ENCODE measurements around the gene RNF130. TPM values are rescaled to one million over a fixed set of nuclear protein-coding genes. Genes with fewer than 3 reads are reported as not detected.
A peak's percentile ranks its signal among the peaks of the same experiment; 100 is the strongest.

RNF130 gene
- total RNA-seq, 1 donor from 2014 or later = 183 TPM

- H3K36me3 ChIP-seq = no peaks in the 10 kb centered on the region
- H3K27me3 ChIP-seq = peaks cover 5% of the 10 kb centered on the region
- no peak overlapping the region for H3K27ac Mint-ChIP-seq
- H3K36me3 Mint-ChIP-seq = peaks cover 12% of the 10 kb centered on the region
- peaks cover 5% of the 10 kb centered on the region for H3K79me2 ChIP-seq (ENCODE audit: low read depth)
- H3K4me3 Mint-ChIP-seq = peak overlapping the region; percentile 75
- no peaks in the 10 kb centered on the region for H3K9me3 ChIP-seq (ENCODE audit: low read depth)
- no peaks in the 10 kb centered on the region for H3K9me3 Mint-ChIP-seq
- H3K4me1 Mint-ChIP-seq = peaks cover 5% of the 10 kb centered on the region
- peaks cover 6% of the 10 kb centered on the region for H3K4me1 ChIP-seq
- H2AFZ ChIP-seq (replicated peaks) = no peak overlapping the region
- H3K4me2 ChIP-seq = no peak overlapping the region
- no peak overlapping the region for H3K27ac ChIP-seq
- no peaks in the 10 kb centered on the region for H3K27me3 Mint-ChIP-seq (ENCODE audit: insufficient read depth, low read depth)
- no peak overlapping the region for H3K4me3 ChIP-seq
- no peak overlapping the region for H3K9ac ChIP-seq
- TF ChIP-seq CTCF (IDR thresholded peaks at IDR 0.05) (no peak), EZH2 (IDR thresholded peaks at IDR 0.05) (no peak), EZH2phosphoT487 (IDR thresholded peaks at IDR 0.05) (no peak)
- peaks cover 5% of the 10 kb centered on the region for H4K20me1 ChIP-seq (ENCODE audit: low read depth)
- peaks cover 13% of the 10 kb centered on the region for H3F3A ChIP-seq (ENCODE audit: low read depth)
- no peak for DNase-seq (ENCODE audit: low spot score)
Observed at GRCh38 chr5:179909224-179909623, 162.3 kb downstream of the RNF130 start.

- DNase-seq (ENCODE audit: low spot score) = peak; percentile 75
- no peak overlapping the region for H3K27ac Mint-ChIP-seq
- no peak overlapping the region for H3K9ac ChIP-seq
Observed at GRCh38 chr5:179908528-179908927, 163.0 kb downstream of the RNF130 start.

GRCh38 chr5:179907556-179908324 is 163.8 kb downstream of the RNF130 start, which contains the start of gene TBC1D9B:
Gene TBC1D9B (minus strand): TSS chr5:179907897. CDS start chr5:179907821, 76 bp downstream.
- Histone ChIP-seq H3K4me3 (peak within 1 kb of the TSS; percentile 62), H3K4me1 (peaks cover 6% of the 10 kb centered on the region), H3F3A (ENCODE audit: low read depth) (peaks cover 13% of the 10 kb centered on the region), H3K27me3 (peaks cover 5% of the 10 kb centered on the region), H3K4me2 (peak within 1 kb of the TSS; percentile 99), H3K36me3 (no peaks in the 10 kb centered on the region), H3K79me2 (ENCODE audit: low read depth) (peaks cover 5% of the 10 kb centered on the region), H3K9ac (peak within 1 kb of the TSS; percentile 52), H2AFZ (replicated peaks) (peak within 1 kb of the TSS; percentile 98), H4K20me1 (ENCODE audit: low read depth) (peaks cover 5% of the 10 kb centered on the region), H3K27ac (no peak within 1 kb of the TSS), H3K9me3 (ENCODE audit: low read depth) (no peaks in the 10 kb centered on the region)
- Mint-ChIP-seq H3K27ac (peak within 1 kb of the TSS; percentile 63), H3K27me3 (ENCODE audit: insufficient read depth, low read depth) (no peaks in the 10 kb centered on the region), H3K4me1 (peaks cover 5% of the 10 kb centered on the region), H3K4me3 (peak within 1 kb of the TSS; percentile 90), H3K9me3 (no peaks in the 10 kb centered on the region), H3K36me3 (peaks cover 16% of the 10 kb centered on the region)
- peak; percentile 88 for DNase-seq (ENCODE audit: low spot score)
- TF ChIP-seq EZH2 (IDR thresholded peaks at IDR 0.05) (no peak), CTCF (IDR thresholded peaks at IDR 0.05) (peak; percentile 36)

More at GRCh38 chr5:179908528-179908927, 163.0 kb downstream of the RNF130 start:
- Histone ChIP-seq H3K27ac (no peak overlapping the region), H3K4me3 (no peak overlapping the region), H3K27me3 (peaks cover 5% of the 10 kb centered on the region), H3F3A (ENCODE audit: low read depth) (peaks cover 13% of the 10 kb centered on the region), H3K79me2 (ENCODE audit: low read depth) (peaks cover 5% of the 10 kb centered on the region), H4K20me1 (ENCODE audit: low read depth) (peaks cover 5% of the 10 kb centered on the region), H3K36me3 (no peaks in the 10 kb centered on the region), H3K4me1 (peaks cover 6% of the 10 kb centered on the region), H3K4me2 (no peak overlapping the region), H3K9me3 (ENCODE audit: low read depth) (no peaks in the 10 kb centered on the region), H2AFZ (replicated peaks) (no peak overlapping the region)
- no peak for TF ChIP-seq EZH2phosphoT487 (IDR thresholded peaks at IDR 0.05)
- peak; percentile 54 for TF ChIP-seq CTCF (IDR thresholded peaks at IDR 0.05)
- Mint-ChIP-seq H3K27me3 (ENCODE audit: insufficient read depth, low read depth) (no peaks in the 10 kb centered on the region), H3K9me3 (no peaks in the 10 kb centered on the region), H3K4me1 (peaks cover 5% of the 10 kb centered on the region), H3K4me3 (peak overlapping the region; percentile 86), H3K36me3 (peaks cover 15% of the 10 kb centered on the region)
